Measurements from ENCODE around the gene RSAD2. TPM values are rescaled to one million over a fixed set of nuclear protein-coding genes. Genes with fewer than 3 reads are reported as not detected.

Gene RSAD2
- total and polyA plus RNA-seq, 9 of the 15 experiments (the other 6 are each of a cell fraction or from before 2014, with no cell fraction given): 0.15 to 1.4 (median 0.28) TPM

DNA sequence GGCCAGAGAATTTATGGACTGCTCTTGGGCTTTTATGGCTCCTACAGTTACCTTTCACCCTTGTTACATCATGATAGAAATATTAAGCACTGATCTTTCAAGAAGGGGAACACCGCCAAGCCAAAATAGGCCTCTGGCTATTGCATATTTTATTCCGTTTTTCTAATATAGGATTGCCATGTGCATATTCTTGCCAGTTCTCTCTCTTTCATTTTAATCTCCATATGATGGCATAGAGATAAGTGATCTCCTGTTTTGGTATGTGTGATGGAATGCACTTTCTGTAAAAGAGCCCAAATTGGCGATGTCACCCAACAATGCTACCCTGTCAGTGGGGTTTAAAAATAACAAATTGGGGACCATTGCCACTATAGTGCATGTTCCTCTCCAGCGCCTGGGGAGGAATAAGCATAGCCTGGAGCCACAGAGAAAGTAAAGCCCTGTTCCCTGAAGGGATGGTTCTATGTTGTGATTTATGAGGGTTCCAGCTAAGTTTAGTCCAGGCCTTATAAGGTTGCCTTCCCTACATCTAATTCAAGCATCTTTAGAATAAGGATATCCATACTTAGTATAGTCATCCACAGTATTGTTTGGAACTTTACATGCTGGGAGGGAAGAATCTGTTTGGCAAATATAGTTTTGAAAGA, 38.8 kb upstream of the RSAD2 start (continued):
- TF ChIP-seq MTA2 (IDR thresholded peaks at IDR 0.05; ENCODE audit: low read depth) (no peak), RBBP5 (IDR thresholded peaks at IDR 0.05; ENCODE audit: borderline replicate concordance, insufficient read depth, low read length, poor library complexity, severe bottlenecking) (no peak)

DNA sequence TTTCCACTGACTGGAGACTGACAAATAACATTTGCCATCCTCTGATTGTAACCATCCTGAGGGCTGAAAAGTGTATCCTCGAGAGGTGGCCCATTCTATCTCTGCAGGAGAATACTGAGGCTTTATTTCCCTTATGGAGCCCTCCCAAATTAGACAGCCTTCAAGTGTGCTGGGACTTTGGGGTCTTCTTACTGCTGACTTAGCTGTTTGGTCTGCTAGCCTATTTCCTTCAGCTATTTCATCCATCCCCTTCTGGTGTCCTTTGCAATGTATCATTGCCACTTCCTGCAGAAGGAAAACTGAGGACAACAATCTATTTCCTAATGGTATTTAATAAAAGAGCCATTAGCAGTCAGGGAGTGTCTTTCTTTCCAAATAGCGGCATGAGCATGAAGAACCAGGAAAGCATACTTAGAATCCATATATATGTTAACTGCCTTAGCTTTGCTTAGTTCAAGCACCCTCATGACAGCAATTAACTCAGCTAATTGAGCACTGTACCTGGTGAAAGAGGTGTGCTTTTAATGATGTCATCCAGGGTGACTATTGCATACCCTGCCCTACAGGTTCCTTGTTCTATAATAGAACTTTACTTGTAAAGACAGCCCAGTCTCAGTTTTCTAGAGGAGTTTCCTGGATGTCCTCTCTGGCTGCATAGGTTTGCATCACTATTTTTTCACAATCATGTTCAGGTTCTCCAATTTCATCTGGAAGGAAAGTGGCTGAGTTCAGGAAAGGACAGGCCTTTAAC, 35.9 kb upstream of the RSAD2 start:
- intact Hi-C loops (cut with micrococcal nuclease) (no loop called here), in situ Hi-C loops (cut with MboI) (loop anchor here (5.0 to 25.0 kb wide), 2 partner anchors 61 to 171 kb away; no protein-coding TSS in a partner anchor)
- Histone ChIP-seq H2AFZ (ENCODE audit: low read depth, low read length) (no peak overlapping the region), H3K36me3 (ENCODE audit: control insufficient read depth, insufficient read depth, low read length) (no peaks in the 10 kb centered on the region), H3K9me1 (ENCODE audit: control insufficient read depth, insufficient read depth, low read length) (no peaks in the 10 kb centered on the region), H3K27me3 (ENCODE audit: control insufficient read depth in 2 of 2, insufficient read depth in 2 of 2, low read length in 2 of 2) (no peaks in the 10 kb centered on the region), H3K4me3 (no peak overlapping the region), H3K79me2 (ENCODE audit: control insufficient read depth, insufficient read depth, low read length) (no peaks in the 10 kb centered on the region), H3K4me1 (replicated peaks in 1 of 2; ENCODE audit: control insufficient read depth in 2 of 2, insufficient read depth in 2 of 2, low read length in 2 of 2) (peaks cover 0 to 4% of the 10 kb centered on the region in 2 experiments; a peak in 4 of 5 replicates), H3K27ac (ENCODE audit: extremely low read depth, low read depth, low read length) (no peak overlapping the region), H3K4me2 (ENCODE audit: insufficient read depth, low read length) (no peak overlapping the region), H3K9ac (ENCODE audit: insufficient read depth in 1 of 2, low read depth in 2 of 2, low read length in 2 of 2) (no peak overlapping the region), H4K20me1 (replicated peaks; ENCODE audit: control insufficient read depth, insufficient read depth, low read length) (no peaks in the 10 kb centered on the region), H3K9me3 (replicated peaks; ENCODE audit: control insufficient read depth, insufficient read depth, low read depth, low read length) (peaks cover 36% of the 10 kb centered on the region)
- no TSS peak for BruUV-seq (replicated peaks)
- 16% methylated on average over 2 of the region's 2 CpGs for WGBS (ENCODE audit: insufficient coverage, low coverage, missing lambda C conversion rate)
- ATAC-seq: no peak
- no peak for FAIRE-seq
- CTCF ChIA-PET (ENCODE audit: low intra/inter-chr PET ratio): no interaction called here
- TF ChIP-seq, protein P1, sequence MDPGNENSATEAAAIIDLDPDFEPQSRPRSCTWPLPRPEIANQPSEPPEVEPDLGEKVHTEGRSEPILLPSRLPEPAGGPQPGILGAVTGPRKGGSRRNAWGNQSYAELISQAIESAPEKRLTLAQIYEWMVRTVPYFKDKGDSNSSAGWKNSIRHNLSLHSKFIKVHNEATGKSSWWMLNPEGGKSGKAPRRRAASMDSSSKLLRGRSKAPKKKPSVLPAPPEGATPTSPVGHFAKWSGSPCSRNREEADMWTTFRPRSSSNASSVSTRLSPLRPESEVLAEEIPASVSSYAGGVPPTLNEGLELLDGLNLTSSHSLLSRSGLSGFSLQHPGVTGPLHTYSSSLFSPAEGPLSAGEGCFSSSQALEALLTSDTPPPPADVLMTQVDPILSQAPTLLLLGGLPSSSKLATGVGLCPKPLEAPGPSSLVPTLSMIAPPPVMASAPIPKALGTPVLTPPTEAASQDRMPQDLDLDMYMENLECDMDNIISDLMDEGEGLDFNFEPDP (CRISPR knock-in tag; IDR thresholded peaks at IDR 0.05): no peak
- TF ChIP-seq ZNF3 (CRISPR knock-in tag; IDR thresholded peaks at IDR 0.05): no peak
- TF ChIP-seq HDAC2 (IDR thresholded peaks at IDR 0.05): no peak
- TF ChIP-seq RNF2 (IDR thresholded peaks at IDR 0.05): no peak
- TF ChIP-seq, protein P2, sequence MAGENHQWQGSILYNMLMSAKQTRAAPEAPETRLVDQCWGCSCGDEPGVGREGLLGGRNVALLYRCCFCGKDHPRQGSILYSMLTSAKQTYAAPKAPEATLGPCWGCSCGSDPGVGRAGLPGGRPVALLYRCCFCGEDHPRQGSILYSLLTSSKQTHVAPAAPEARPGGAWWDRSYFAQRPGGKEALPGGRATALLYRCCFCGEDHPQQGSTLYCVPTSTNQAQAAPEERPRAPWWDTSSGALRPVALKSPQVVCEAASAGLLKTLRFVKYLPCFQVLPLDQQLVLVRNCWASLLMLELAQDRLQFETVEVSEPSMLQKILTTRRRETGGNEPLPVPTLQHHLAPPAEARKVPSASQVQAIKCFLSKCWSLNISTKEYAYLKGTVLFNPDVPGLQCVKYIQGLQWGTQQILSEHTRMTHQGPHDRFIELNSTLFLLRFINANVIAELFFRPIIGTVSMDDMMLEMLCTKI (IDR thresholded peaks at IDR 0.05; ENCODE audit: partially characterized antibody): no peak
- TF ChIP-seq, protein P3, sequence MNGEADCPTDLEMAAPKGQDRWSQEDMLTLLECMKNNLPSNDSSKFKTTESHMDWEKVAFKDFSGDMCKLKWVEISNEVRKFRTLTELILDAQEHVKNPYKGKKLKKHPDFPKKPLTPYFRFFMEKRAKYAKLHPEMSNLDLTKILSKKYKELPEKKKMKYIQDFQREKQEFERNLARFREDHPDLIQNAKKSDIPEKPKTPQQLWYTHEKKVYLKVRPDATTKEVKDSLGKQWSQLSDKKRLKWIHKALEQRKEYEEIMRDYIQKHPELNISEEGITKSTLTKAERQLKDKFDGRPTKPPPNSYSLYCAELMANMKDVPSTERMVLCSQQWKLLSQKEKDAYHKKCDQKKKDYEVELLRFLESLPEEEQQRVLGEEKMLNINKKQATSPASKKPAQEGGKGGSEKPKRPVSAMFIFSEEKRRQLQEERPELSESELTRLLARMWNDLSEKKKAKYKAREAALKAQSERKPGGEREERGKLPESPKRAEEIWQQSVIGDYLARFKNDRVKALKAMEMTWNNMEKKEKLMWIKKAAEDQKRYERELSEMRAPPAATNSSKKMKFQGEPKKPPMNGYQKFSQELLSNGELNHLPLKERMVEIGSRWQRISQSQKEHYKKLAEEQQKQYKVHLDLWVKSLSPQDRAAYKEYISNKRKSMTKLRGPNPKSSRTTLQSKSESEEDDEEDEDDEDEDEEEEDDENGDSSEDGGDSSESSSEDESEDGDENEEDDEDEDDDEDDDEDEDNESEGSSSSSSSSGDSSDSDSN (IDR thresholded peaks at IDR 0.05; ENCODE audit: borderline replicate concordance in 1 of 2, low read depth in 2 of 2, low read length in 2 of 2): no peak
- no peak for TF ChIP-seq MTA1 (IDR thresholded peaks at IDR 0.05; ENCODE audit: borderline replicate concordance)
- TF ChIP-seq CBFB (CRISPR knock-in tag; IDR thresholded peaks at IDR 0.05): no peak
- no peak for DNase-seq (ENCODE audit: extremely low read depth in 1 of 4, low spot score in 3 of 4)
- POLR2A ChIA-PET: no interaction called here
